Smooth muscle cell (in vitro differentiated cells): ENCODE measurements around the gene MYBPC3. TPM values are rescaled to one million over a fixed set of nuclear protein-coding genes. Genes with fewer than 3 reads are reported as not detected.

Experiments
- DNase-seq: peaks from one replicate; lab custom pipeline; 2025; ENCODE audit not compliant: unreplicated experiment; lab: John Stamatoyannopoulos, UW
- H2AFZ ChIP-seq: fragments of 200-600 bp; sonication (generic); 2 replicates; pipeline ENCODE4 v1.6.0; 2016; ENCODE audit warnings: antibody characterized with exemption, low read depth, mild to moderate bottlenecking
- H3F3A ChIP-seq: fragments of 200-600 bp; sonication (generic); 2 replicates; pipeline ENCODE4 v1.6.0; 2017; ENCODE audit warnings: antibody characterized with exemption, low read depth
- H3K27ac ChIP-seq: fragments of 200-600 bp; sonication (generic); 2 replicates; pipeline ENCODE4 v1.5.1; 2016; ENCODE audit warnings: low read depth, mild to moderate bottlenecking
- H3K27me3 ChIP-seq: fragments of 200-600 bp; sonication (generic); 2 replicates; pipeline ENCODE4 v1.6.1; 2016; ENCODE audit warnings: low read depth, mild to moderate bottlenecking
- H3K36me3 ChIP-seq: fragments of 200-600 bp; sonication (generic); 2 replicates; pipeline ENCODE4 v1.5.1; 2016; ENCODE audit warnings: low read depth
- H3K4me1 ChIP-seq: fragments of 200-600 bp; sonication (generic); 2 replicates; pipeline ENCODE4 v1.5.1; 2016; ENCODE audit warnings: low read depth
- H3K4me2 ChIP-seq: fragments of 200-600 bp; sonication (generic); 2 replicates; pipeline ENCODE4 v1.6.0; 2016; ENCODE audit warnings: mild to moderate bottlenecking
- H3K4me3 ChIP-seq: fragments of 200-600 bp; sonication (generic); 2 replicates; pipeline ENCODE4 v1.5.1; 2016; ENCODE audit warnings: mild to moderate bottlenecking
- H3K79me2 ChIP-seq: fragments of 200-600 bp; sonication (generic); 2 replicates; pipeline ENCODE4 v1.6.0; 2016; ENCODE audit warnings: low read depth, mild to moderate bottlenecking
- H3K9ac ChIP-seq: fragments of 200-600 bp; sonication (generic); 2 replicates; pipeline ENCODE4 v1.6.0; 2016; ENCODE audit warnings: low read depth
- H3K9me3 ChIP-seq: fragments of 200-600 bp; sonication (generic); replicated peaks from 2 replicates; pipeline ENCODE4 v1.5.1; 2016; ENCODE audit warnings: low read depth
- H4K20me1 ChIP-seq: fragments of 200-600 bp; sonication (generic); 2 replicates; pipeline ENCODE4 v1.6.0; 2016; ENCODE audit warnings: low read depth
- WGBS: methylation state at CpG from one replicate; pipeline ENCODE4 v1.1.7; 2016; ENCODE audit warnings: low lambda C conversion rate; 5-methylcytosine and 5-hydroxymethylcytosine counted together
- polyA plus RNA-seq: library from polyadenylated mRNA; unstranded; fragments of >200 nt; fragmentation: Nextera tagmentation; extraction: Ambion mirVana; gene quantifications from 2 replicates; pipeline ENCODE4 v1.2.1, GENCODE V29; 2016
- total RNA-seq: library from RNA; depleted of rRNA; stranded (reverse); fragments of >200 nt; gene quantifications from 2 replicates; pipeline ENCODE4 v1.2.3, GENCODE V29; 2014
- TF ChIP-seq, protein P1 (sequence below): fragments of 200-600 bp; sonication (generic); IDR thresholded peaks from 2 replicates; pipeline ENCODE4 v1.5.1; 2017; ENCODE audit warnings: borderline replicate concordance, mild to moderate bottlenecking, antibody characterized with exemption; ENCODE audit not compliant: insufficient read depth, poor library complexity, severe bottlenecking

Gene MYBPC3
- total and polyA plus RNA-seq, 2 experiments from 2014 or later: 0.03 TPM; not detected in 1

GRCh38 chr11:47390422-47390760 is 37.9 kb upstream of the MYBPC3 start:
- Histone ChIP-seq H4K20me1 (no peaks in the 10 kb centered on the region), H3K79me2 (no peaks in the 10 kb centered on the region), H3K36me3 (no peaks in the 10 kb centered on the region), H3K4me2 (no peak overlapping the region), H3K9me3 (no peaks in the 10 kb centered on the region), H3K27ac (no peak overlapping the region), H3K9ac (no peak overlapping the region), H2AFZ (no peak overlapping the region), H3K4me1 (no peaks in the 10 kb centered on the region), H3K27me3 (no peaks in the 10 kb centered on the region), H3F3A (no peaks in the 10 kb centered on the region), H3K4me3 (no peak overlapping the region)
- 98% methylated on average over 6 of the region's 6 CpGs for WGBS
- TF ChIP-seq, protein P1, sequence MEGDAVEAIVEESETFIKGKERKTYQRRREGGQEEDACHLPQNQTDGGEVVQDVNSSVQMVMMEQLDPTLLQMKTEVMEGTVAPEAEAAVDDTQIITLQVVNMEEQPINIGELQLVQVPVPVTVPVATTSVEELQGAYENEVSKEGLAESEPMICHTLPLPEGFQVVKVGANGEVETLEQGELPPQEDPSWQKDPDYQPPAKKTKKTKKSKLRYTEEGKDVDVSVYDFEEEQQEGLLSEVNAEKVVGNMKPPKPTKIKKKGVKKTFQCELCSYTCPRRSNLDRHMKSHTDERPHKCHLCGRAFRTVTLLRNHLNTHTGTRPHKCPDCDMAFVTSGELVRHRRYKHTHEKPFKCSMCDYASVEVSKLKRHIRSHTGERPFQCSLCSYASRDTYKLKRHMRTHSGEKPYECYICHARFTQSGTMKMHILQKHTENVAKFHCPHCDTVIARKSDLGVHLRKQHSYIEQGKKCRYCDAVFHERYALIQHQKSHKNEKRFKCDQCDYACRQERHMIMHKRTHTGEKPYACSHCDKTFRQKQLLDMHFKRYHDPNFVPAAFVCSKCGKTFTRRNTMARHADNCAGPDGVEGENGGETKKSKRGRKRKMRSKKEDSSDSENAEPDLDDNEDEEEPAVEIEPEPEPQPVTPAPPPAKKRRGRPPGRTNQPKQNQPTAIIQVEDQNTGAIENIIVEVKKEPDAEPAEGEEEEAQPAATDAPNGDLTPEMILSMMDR: no peak
- no peak for DNase-seq

DNA sequence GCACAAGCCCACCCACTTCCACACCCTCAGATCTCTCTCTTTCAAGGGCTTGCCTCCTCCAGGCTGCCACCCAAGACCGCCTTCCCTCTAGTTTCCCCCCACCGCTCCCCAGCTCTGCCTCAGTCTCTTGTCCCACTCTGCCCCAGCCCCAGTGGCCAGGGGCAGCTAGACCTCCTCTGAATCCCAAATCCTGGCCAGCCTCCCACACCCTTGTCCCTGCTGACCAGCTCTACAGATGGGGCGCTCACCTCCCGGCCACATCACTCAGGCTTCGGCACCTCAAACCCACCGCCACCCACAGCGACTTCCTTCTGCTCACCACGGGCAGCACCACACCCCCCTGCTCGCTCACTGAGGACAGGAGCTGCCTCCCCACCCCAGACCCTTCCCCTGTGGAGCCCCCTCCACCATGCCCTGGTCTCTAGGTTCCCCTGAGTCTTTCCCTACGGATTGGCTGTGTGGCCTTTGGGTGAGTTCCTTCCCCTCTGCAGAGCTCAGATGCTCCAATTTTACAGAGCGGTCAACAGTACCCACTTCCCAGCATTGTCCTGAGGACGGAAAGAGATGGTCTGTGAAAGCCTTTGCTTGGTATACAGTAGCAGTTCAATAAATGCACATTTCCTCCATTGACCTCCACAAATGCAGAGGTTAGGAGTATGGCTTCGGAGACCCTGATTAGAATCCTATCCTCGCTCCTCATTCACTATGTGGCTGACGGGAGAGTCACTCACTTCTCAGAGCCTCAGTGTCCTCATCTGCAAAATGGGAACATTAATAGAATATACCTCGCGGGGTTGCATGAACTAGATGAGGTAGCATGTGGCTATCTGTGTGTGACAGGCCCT is 37.3 kb upstream of the MYBPC3 start:
- H3K27me3 ChIP-seq: no peaks in the 10 kb centered on the region
- H3K4me1 ChIP-seq: no peaks in the 10 kb centered on the region
- H2AFZ ChIP-seq: no peak overlapping the region
- TF ChIP-seq, protein P1: no peak
- no peaks in the 10 kb centered on the region for H3F3A ChIP-seq
- H3K36me3 ChIP-seq: no peaks in the 10 kb centered on the region
- H3K4me2 ChIP-seq: no peak overlapping the region
- DNase-seq: no peak
- H3K4me3 ChIP-seq: no peak overlapping the region
- no peaks in the 10 kb centered on the region for H3K79me2 ChIP-seq
- 93% methylated on average over 13 of the region's 17 CpGs for WGBS
- no peak overlapping the region for H3K27ac ChIP-seq
- no peak overlapping the region for H3K9ac ChIP-seq
- no peaks in the 10 kb centered on the region for H3K9me3 ChIP-seq
- no peaks in the 10 kb centered on the region for H4K20me1 ChIP-seq

DNA sequence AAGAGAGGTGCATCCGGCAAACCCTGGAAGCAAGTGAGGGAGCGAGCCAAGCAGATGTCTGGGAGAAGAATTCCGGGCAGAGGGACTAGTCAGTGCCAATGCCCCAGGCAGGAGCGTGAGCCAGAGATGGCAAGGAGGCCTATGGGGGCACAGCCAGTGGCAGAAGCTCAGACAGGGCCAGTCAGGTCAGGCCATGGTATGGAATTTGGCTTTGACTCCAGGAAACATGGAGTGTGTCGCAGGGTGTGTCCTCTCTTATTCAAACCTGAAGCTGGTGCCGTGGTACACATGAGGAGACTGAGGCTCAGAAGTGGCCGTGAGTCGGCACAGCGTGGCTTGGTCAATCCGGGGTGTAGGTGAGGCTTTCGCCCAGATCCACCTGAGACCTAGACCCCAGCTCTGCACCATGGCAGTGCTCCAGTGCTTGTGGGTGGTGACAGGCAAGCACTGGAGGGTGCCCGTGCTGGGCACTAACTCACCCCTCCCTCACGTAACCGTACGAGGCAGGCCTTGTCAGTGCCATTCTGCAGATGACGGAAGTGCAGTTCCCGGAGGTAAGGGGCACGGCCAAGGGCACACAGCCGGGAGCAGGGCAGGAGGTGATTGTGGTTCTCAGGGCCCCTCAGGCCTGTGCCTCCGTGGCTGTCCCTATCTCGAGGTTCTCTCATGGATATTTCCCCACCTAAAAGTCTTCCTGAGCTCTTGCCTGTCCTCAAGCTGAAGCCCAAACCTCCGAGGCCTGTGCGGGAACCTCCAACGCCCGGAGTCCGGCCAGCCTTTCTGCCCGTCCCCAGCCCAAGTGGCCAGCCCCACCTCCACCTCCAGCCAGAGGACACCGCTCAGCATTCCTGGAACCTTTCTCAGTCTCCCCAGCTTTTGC is 36.4 kb upstream of the MYBPC3 start:
- Histone ChIP-seq H4K20me1 (no peaks in the 10 kb centered on the region), H3K27me3 (no peaks in the 10 kb centered on the region), H3K4me1 (no peaks in the 10 kb centered on the region), H3K9me3 (no peaks in the 10 kb centered on the region), H3K36me3 (no peaks in the 10 kb centered on the region), H3K9ac (no peak overlapping the region), H3K4me3 (no peak overlapping the region), H3K27ac (no peak overlapping the region), H2AFZ (no peak overlapping the region), H3K4me2 (no peak overlapping the region), H3F3A (no peaks in the 10 kb centered on the region), H3K79me2 (no peaks in the 10 kb centered on the region)
- TF ChIP-seq, protein P1: no peak
- WGBS: 94% methylated on average over 27 of the region's 28 CpGs
- no peak for DNase-seq
